ENCODE results near the gene RPS24.
"Not testable (repeated sequence)": the region's sequence is repeated elsewhere in the genome, so short reads cannot be mapped to it uniquely, and the experiment has no call there.

The RPS24 gene

DNA sequence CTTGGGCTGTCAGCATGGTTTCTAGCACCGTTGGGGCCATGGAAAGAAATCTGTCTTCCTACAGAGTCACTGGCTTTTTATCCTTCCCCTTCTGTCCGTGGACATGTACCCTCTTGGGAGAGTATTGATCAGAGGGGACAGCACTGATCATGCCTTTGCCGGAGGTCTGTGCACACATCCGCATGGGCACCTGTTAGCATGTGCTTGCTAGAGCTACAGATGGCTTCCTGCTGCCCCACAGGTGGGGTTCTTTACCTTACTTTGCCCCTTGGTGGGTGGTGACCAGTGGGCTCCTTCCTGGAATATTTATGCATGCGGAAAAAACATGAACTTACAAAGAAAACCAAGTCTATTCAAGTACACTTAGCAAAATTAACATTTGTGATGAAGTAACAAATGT is 24.9 kb downstream of the RPS24 start:
- no peak for DNase-seq

DNA sequence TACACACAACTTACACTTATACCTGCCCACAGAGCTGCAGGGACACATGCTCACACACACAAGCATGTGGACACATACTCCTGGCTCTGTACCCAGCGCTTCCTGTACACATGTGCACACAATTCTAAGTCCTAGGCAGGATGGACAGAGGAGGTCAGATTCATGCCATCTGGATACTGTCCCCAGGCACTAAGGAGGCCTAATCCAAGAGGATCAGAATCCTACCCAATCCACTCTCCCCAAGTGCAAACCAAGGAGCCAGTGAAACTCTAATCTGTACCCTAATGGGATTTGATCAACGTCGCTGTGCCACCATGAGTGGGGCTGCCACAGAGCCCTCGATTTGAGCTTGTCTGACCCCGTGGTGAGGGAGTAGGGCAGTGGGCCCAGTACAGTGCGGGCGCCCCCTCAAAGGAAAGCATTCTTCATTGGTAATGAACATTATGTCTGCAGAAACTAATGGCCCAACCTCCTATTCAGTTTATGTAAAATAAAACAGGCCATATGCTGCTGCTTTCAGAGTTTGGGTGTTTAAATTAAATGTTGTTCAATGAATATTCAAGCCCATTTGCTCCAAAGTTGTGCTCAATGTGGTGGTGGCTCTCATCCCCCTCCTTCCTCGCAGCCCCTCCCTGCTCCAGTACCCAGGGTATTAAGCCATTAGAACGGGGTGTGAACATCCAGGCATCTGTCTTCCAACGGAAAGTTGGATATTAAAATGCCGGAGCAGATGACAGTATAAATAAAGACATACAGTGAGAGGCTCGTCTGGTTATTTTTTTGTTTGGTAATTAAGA is 26.4 kb downstream of the RPS24 start:
- no peak for DNase-seq

DNA sequence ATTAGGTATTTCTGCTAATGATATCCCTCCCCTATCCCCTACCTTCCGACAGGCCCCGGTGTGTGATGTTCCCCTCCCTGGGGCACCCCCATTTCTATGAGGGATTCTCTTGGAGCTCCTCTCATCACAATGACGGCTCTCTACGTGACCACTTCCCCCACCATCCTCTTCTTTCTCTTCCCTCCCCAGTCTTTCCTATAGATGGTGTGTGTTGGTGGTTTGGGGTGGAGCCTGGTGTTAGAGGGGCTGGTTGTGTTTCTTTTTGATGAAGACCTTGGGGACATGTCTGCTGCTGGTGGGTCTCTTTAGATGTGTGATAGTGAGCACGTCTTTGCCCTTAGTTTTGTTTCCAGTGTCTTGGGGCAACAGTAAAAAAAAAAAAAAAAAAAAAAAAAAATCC is 28.6 kb downstream of the RPS24 start:
- DNase-seq, result no peak

DNA sequence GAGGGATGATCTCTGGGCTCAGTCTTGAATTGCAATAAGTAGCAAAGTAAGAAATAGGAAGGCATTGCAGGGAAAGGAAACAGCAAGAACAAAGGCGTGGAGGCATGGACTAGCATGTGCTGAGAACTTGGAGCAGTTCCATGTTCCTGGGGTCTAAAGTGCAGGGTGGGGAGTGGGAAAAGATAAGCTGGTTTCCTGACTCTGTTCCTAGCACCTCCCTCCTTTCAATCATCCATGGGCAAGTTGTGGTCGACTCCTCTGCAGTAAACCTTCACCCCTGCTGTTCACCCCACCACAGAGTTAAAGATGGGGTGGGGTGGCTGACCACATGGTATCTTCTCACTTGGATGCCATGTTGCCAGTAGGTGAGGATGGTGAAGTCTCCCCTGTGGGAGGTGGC is 29.6 kb downstream of the RPS24 start:
- DNase-seq, result no peak

DNA sequence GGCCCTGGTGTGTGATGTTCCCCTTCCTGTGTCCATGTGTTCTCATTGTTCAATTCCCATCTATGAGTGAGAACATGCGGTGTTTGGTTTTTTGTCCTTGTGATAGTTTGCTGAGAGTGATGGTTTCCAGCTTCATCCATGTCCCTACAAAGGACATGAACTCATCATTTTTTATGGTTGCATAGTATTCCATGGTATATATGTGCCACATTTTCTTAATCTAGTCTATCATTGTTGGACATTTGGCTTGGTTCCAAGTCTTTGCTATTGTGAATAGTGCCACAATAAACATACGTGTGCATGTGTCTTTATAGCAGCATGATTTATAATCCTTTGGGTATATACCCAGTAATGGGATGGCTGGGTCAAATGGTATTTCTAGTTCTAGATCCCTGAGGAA is 31.3 kb downstream of the RPS24 start:
- DNase-seq, result not testable (repeated sequence)

DNA sequence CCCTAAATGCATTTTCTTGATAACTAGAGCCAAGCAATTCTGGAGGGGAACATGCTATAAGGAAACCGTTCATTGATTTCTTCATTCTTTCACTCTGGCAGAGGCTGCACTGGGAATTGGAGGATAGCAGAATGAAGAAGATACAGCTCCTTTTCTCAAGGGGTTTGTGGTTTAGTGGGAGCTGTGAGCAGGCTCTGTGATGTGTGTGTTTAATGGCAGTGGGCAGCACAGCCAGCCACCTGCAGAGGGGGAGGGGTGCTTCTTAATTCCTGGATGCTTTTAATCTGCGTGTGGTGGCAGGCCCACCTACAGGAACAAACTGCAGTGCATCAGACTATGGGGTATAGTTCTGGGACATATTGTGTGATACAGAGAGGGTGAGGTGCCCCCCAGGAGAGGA is 31.9 kb downstream of the RPS24 start:
- no peak for DNase-seq

DNA sequence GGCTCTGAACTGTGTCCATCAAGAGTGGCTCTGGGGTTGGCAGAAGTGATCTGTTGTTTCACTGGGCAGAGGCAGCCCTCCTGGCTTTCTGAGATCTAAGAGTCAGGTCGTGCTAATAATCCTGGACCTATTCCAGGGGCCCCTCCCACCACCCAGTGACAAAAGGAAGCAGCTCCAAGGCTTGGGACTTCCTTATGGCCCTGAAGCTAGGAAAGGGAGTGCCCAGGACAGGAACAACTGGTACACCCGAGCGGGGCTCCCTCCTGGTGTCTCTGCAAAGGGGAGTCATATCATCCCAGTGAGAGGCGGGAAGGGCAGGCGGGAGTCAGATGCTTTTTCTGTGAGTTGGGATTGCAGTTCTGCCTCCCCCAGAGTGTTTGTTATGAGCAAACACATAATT is 32.3 kb downstream of the RPS24 start:
- no peak for DNase-seq

DNA sequence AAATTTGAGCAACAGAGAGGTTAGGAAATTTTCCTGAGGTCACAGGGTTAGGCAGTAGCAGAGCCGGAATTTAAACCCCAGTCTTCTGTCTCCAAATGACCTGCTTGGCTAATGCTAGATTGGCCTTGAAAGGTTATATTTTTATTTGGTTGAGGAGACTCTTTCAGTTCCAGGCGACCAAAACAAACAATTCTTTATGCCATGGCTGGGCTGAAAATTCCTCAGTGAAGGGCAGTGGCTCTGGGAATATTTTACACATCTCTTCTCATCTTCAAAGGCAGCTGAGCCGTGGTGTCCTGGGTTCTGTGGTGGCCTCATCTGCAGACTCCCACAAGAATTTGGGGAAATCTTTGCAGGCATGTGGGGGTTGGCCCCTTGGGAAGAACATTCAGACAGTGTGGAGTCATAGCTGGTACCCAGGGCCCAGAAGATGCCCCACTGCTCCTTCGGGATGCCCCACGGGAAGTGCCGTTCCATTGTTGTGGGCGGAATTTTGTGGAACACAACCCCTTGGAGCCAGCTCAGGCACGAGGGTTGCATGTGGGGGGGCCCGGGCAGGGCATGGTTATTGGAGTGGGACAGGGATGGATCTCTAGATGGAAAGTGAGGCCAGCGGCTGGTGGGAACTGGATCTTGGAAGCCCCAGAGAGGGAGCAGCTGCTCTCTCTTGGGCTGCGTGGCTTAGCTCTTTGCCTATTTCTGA is 33.2 kb downstream of the RPS24 start:
- DNase-seq, result no peak

DNA sequence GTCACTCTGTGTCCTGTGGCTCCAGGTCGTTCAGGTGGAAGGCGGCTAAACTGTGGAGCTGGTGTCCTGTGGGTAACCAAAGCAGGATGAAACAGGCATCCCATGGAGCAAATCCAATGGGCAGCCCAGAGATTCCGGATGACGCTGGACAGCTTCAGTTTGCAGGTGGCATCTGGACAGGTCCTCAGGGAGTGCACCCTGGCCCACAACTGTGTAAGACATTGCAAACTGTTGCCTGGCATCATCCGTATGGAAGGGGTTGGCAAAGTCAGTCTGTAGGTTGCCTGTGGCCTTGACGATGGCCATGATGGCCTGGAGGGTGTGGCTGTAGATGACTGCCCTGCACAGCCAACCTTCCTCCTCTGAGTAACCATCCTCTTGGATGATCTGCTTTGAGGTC is 35.5 kb downstream of the RPS24 start:
- DNase-seq, result no peak

DNA sequence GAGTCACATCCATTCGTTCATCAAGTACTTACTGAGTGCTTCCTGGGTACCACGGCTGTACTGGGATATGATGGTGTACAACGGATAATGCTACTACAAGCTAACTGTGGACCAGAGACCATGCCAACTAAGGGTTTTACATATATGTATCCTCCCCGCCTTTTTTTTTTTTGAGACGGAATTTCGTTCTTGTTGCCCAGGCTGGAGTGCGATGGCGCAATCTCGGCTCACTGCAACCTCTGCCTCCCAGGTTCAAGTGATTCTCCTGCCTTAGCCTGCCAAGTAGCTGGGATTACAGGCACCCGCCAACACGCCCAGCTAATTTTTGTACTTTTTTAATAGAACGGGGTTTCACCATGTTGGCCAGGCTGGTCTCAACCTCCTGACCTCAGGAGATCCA is 36.4 kb downstream of the RPS24 start:
- not testable (repeated sequence) for DNase-seq

DNA sequence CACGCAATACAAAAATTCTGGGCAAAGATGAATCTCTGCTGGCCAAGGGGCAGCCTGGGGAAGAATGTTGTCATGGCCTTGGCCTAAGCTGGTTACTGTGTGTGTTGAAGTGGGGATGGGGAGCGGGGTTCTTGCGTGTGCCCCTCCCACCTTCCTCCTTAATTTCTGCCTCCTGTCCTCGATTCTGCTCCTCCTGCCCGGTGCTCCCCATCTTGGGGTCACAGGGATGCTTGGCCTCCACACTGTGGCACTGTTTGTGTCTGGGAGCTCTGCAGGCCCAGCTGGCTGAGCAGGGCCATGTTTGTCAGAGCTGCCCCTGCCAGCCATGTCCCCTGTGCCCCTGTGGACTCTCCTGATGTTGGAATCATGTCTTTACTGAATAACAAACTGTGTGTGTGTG is 37.1 kb downstream of the RPS24 start:
- no peak for DNase-seq

DNA sequence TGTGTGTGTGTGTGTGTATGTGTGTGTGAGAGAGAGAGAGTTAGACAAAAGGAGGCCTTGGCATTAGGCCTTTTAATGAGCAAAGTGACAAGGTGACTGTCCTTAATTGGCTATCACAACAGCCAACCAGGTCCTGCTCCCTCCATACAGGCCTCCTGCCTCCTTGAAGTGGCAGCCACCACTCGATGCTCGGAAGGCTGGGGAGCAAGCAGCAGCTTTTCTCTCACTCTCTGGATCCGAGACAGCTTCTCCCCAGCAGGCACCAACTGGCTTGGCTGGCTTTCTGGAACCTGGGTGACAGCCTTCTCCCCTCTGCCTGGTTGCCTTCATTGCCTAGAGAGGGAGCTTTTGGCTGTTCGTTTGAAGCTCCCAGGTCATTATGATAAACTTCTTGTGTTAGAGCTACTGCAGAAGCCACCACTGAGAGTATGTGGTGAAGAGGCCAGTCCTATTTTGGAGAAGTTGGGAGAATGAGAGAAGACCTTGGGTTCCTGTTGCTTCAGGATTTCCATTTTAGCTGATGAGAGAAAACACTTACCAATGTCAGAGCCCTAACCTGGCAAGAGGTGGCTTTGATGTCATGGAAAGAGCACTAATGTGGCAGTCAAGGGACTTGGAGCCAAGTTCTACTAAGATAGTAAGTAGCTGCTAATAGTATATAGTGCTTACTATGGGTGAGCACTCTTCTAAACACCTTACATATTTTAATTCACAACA is 37.6 kb downstream of the RPS24 start:
- DNase-seq, result no peak

DNA sequence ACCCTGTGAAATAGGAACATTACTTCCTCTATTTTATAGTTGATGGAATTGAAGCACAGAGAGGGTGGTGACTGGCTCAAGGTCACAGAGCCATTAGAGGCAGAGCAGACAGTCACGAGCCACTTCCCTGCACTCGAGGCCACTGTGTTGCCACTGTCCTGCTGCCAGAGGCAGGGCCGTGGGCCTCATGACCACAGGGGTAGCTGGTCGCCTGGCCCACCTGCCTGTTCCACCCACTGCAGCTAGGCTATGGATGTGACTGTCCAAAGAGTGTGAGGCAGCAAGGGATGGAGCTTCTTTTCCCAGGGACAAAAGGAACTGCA is 38.2 kb downstream of the RPS24 start:
- no peak for DNase-seq

DNA sequence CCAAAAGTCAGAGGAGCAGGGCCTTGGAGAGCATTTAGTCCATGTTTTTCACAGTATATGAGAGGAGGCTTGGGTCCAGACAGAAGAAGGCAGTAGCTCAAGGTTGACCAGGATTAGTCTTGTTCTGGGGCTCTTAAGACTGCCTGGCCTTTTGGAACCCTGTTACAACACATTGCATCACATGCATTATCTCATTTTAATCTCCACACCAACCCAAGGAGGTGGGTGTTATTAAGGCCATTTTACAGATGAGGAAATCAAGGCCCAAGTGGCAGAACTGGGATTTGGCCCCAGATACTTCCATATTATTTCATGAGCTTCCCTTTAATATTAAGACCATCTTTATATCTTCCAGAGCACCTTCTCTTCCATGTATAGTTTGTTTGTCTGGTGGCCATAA is 38.8 kb downstream of the RPS24 start:
- no peak for DNase-seq

DNA sequence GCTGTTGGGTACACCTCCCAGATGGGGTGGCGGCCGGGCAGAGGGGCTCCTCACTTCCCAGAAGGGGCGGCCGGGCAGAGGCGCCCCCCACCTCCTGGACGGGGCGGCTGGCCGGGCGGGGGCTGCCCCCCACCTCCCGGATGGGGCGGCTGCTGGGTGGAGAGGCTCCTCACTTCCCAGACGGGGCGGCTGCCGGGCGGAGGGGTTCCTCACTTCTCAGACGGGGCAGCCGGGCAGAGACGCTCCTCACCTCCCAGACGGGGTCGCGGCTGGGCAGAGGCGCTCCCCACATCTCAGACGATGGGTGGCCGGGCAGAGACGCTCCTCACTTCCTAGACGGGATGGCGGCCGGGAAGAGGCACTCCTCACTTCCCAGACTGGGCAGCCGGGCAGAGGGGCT is 42.1 kb downstream of the RPS24 start:
- not testable (repeated sequence) for DNase-seq

DNA sequence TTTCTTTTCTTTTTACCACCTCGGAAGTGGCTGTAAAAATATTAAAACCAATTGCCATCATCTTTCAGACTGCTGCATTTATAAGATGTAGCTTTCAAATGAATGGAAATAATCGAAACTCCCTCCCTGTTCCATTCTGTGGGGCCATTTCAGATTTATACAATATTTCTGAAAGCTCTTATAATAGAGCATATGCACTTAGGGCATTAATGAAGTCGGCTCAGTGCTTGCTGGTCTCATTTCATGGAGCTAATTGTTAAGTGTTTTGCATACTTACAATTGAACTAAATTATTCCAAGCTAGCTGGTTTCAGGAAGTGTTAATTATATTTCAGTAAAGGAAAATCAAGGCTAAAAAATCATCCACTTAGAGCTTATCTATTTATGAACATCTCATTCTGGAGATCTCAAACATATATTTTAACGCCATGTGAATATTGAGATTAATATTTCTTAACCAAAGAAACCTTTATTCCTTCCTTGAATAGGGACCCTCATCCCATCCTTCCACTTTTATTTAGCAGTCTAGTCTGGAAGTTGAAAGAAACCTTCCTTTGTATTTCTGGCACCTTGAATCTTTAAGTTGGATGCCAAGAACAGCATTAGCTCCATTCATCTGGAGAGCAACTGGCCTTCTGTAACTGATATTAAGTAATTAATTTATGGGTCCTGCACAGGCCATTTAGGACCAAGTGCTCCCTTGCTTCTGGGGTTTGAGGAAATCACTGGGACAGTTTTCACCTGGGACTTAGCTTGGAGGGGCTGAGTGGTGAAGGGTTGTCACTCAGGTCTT is 45.1 kb downstream of the RPS24 start:
- no peak for DNase-seq

DNA sequence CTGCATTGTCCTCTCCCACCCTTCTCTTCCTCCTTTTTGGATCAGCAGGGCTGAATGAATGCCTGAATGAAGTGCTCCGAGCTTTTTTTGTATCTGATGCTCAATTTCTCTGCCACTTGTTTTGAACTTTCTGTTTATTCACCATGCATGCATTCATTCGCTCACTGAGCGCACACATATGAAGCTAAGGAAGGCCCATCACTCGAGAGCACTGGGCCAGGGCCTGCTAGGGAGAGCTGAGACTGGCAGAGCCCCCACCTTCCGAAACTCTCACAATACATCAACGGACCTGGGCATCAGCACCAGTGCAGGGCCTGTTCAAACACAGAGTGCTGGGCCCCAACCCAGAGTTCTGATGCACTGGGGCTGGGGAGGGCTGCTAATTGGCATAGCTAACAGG is 45.7 kb downstream of the RPS24 start:
- no peak for DNase-seq

DNA sequence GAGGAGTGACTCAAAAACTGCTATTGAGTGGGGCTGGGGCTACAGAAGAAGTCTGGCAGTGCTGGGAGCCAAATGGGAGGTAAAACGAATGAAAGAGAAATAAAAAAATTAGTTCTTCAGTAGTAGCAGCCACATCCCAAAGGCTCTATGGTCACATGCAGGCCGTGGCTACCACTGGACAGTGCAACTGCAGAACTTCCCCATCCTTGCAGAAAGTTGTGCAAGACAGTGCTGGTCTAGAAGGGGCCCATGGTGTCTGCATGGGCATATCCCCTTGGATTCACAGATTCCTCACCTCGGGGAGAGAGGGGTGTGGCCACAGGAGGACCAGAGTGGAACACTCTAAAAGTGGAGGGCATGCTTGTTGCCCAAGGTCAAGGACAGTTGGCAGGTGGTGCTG is 47.6 kb downstream of the RPS24 start:
- no peak for DNase-seq

DNA sequence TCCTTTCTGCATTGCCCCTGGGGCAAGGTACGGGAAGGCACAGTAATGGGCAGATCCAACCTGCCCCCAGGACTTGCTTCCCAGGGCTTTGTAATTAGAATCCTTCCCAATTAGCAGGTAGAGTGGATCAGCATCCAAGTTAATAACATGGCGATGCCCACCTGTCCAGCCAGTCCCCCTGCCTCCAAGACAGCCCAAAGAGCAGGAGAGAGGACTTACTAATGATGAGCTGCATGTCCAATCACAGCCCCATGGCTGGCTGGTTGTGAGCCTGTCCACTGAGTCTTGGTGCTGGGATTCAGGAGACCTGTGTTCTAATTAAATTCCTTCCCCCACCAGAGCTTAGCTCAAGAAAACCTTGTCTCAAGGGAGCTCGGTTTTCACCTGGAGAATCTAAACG is 49.0 kb downstream of the RPS24 start:
- DNase-seq, result no peak

Data from NCI-H446 treated with DMSO at 0.1 percent for 48 hours (cell line).